OCI-LY7 (cell line): ENCODE results near the gene NAP1L3.

Experiments
- EZH2phosphoT487 ChIP-seq: fragments of 200-600 bp; sonication (generic); IDR thresholded peaks from 2 replicates; pipeline ENCODE4 v1.6.1; 2018; ENCODE audit warnings: low read depth, borderline replicate concordance, mild to moderate bottlenecking, mixed run types, antibody characterized with exemption, low read length, moderate library complexity, mixed read lengths
- TF ChIP-seq, protein P1 (sequence below): fragments of 200-600 bp; sonication (generic); conservative IDR thresholded peaks from 2 replicates; pipeline ENCODE4 v1.5.1; 2014; ENCODE audit warnings: mild to moderate bottlenecking, antibody characterized with exemption, low read length, moderate library complexity, mixed read lengths

DNA sequence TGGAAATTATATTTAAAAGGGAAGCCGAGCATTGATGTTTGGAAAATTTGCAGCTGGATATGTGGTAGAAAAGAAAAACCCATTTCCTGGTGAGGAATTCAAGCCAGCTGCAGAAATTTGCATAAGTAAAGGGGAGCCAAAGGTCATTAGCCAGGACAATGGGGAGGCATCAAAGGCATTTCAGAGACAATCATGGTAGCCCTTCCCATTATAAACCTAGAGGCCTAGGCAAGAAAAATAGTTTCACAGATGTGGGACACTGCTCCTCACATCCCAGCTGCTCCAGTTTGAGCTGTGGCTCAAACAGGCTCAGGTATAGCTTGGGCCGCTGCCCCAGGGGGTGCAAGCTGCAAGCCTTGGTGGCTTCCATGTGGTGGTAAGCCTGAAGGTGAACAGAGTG, 35.8 kb downstream of the NAP1L3 start:
- TF ChIP-seq, protein P1, sequence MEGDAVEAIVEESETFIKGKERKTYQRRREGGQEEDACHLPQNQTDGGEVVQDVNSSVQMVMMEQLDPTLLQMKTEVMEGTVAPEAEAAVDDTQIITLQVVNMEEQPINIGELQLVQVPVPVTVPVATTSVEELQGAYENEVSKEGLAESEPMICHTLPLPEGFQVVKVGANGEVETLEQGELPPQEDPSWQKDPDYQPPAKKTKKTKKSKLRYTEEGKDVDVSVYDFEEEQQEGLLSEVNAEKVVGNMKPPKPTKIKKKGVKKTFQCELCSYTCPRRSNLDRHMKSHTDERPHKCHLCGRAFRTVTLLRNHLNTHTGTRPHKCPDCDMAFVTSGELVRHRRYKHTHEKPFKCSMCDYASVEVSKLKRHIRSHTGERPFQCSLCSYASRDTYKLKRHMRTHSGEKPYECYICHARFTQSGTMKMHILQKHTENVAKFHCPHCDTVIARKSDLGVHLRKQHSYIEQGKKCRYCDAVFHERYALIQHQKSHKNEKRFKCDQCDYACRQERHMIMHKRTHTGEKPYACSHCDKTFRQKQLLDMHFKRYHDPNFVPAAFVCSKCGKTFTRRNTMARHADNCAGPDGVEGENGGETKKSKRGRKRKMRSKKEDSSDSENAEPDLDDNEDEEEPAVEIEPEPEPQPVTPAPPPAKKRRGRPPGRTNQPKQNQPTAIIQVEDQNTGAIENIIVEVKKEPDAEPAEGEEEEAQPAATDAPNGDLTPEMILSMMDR = no peak
- no peak for TF ChIP-seq EZH2phosphoT487
